NCI-H345 treated with DMSO at 0.1 percent for 48 hours (cell line): Measurements from ENCODE around the gene MPP3.
A peak's percentile ranks its signal among the peaks of the same experiment; 100 is the strongest.
"Not testable (repeated sequence)": the region's sequence is repeated elsewhere in the genome, so short reads cannot be mapped to it uniquely, and the experiment has no call there.

Experiments
- DNase-seq: peaks from one replicate; lab custom pipeline; 2025; ENCODE audit not compliant: unreplicated experiment; lab: John Stamatoyannopoulos, UW

Gene MPP3

GRCh38 chr17:43832976-43833829, at the start of gene MPP3:
MPP3 (minus strand) TSS chr17:43833146; CDS start chr17:43831906, 1,240 bp downstream.
- DNase-seq, result peak; percentile 41

- no peak for DNase-seq
Measured at GRCh38 chr17:43881758-43882505, 49.0 kb upstream of the MPP3 start.

GRCh38 chr17:43881181-43881580, 48.2 kb upstream of the MPP3 start:
- DNase-seq, result no peak

GRCh38 chr17:43880420-43880991, 47.6 kb upstream of the MPP3 start:
- DNase-seq, result no peak

GRCh38 chr17:43879723-43880419, 46.9 kb upstream of the MPP3 start:
- DNase-seq, result no peak

GRCh38 chr17:43878260-43879175, 45.6 kb upstream of the MPP3 start:
- peak; percentile 11 for DNase-seq

- no peak for DNase-seq
Measured at GRCh38 chr17:43877451-43878155, 44.7 kb upstream of the MPP3 start.

- DNase-seq, result no peak
Measured at GRCh38 chr17:43877031-43877430, 44.1 kb upstream of the MPP3 start.

- no peak for DNase-seq
Measured at GRCh38 chr17:43875476-43876147, 42.7 kb upstream of the MPP3 start.

GRCh38 chr17:43874293-43874692, 41.3 kb upstream of the MPP3 start:
- DNase-seq, result no peak

GRCh38 chr17:43873815-43874214, 40.9 kb upstream of the MPP3 start:
- no peak for DNase-seq

GRCh38 chr17:43873091-43873490, 40.1 kb upstream of the MPP3 start:
- DNase-seq, result no peak

- DNase-seq, result peak; percentile 12
Measured at GRCh38 chr17:43871946-43872690, 39.2 kb upstream of the MPP3 start.

GRCh38 chr17:43869031-43869430, 36.1 kb upstream of the MPP3 start:
- DNase-seq, result not testable (repeated sequence)

GRCh38 chr17:43868226-43868994, 35.5 kb upstream of the MPP3 start:
- DNase-seq, result no peak

- DNase-seq, result no peak
Measured at GRCh38 chr17:43864161-43864984, 31.4 kb upstream of the MPP3 start.

GRCh38 chr17:43861960-43862359, 29.0 kb upstream of the MPP3 start:
- no peak for DNase-seq
